ENCODE results near the gene GSTP1.

The GSTP1 gene

GRCh38 chr11:67581469-67581868 is 2.1 kb upstream of the GSTP1 start:
- Histone ChIP-seq H3K4me1 (ENCODE audit: insufficient read depth, insufficient read length) (peaks cover 31% of the 10 kb centered on the region), H3K9ac (ENCODE audit: insufficient read length, low read depth) (no peak overlapping the region), H3K4me3 (ENCODE audit: insufficient read length, low read depth) (no peak overlapping the region), H3K9me3 (ENCODE audit: insufficient read depth, low read length) (no peaks in the 10 kb centered on the region), H3K36me3 (ENCODE audit: insufficient read depth, insufficient read length, low read length) (peaks cover 23% of the 10 kb centered on the region), H3K27me3 (ENCODE audit: insufficient read depth, insufficient read length) (peaks cover 2% of the 10 kb centered on the region)
- DNase-seq (ENCODE audit: low read depth, low spot score) = no peak
- TF ChIP-seq YY1 (IDR thresholded peaks at IDR 0.05; ENCODE audit: insufficient read depth, insufficient read length) (no peak), ZNF274 (IDR thresholded peaks at IDR 0.05; ENCODE audit: low read depth, low read length) (no peak), SUZ12 (IDR thresholded peaks at IDR 0.05; ENCODE audit: extremely low read depth, insufficient read depth, insufficient read length) (no peak)

- no peak for DNase-seq (ENCODE audit: low read depth, low spot score)
- no peak overlapping the region for H3K4me3 ChIP-seq (ENCODE audit: insufficient read length, low read depth)
- H3K9ac ChIP-seq (ENCODE audit: insufficient read length, low read depth) = no peak overlapping the region
- H3K9me3 ChIP-seq (ENCODE audit: insufficient read depth, low read length) = no peaks in the 10 kb centered on the region
- H3K4me1 ChIP-seq (ENCODE audit: insufficient read depth, insufficient read length) = peaks cover 33% of the 10 kb centered on the region
- TF ChIP-seq YY1 (IDR thresholded peaks at IDR 0.05; ENCODE audit: insufficient read depth, insufficient read length) = no peak
- no peak for TF ChIP-seq SUZ12 (IDR thresholded peaks at IDR 0.05; ENCODE audit: extremely low read depth, insufficient read depth, insufficient read length)
- TF ChIP-seq ZNF274 (IDR thresholded peaks at IDR 0.05; ENCODE audit: low read depth, low read length) = no peak
- no peaks in the 10 kb centered on the region for H3K27me3 ChIP-seq (ENCODE audit: insufficient read depth, insufficient read length)
- peaks cover 28% of the 10 kb centered on the region for H3K36me3 ChIP-seq (ENCODE audit: insufficient read depth, insufficient read length, low read length)
Measured at GRCh38 chr11:67582011-67582410, 1.6 kb upstream of the GSTP1 start.

GRCh38 chr11:67584205-67584880 is 731 bp downstream of the GSTP1 start:
- Histone ChIP-seq H3K9me3 (ENCODE audit: insufficient read depth, low read length) (no peaks in the 10 kb centered on the region), H3K27me3 (ENCODE audit: insufficient read depth, insufficient read length) (no peaks in the 10 kb centered on the region), H3K9ac (ENCODE audit: insufficient read length, low read depth) (peak overlapping the region; percentile 97), H3K4me1 (ENCODE audit: insufficient read depth, insufficient read length) (peaks cover 31% of the 10 kb centered on the region), H3K36me3 (ENCODE audit: insufficient read depth, insufficient read length, low read length) (peaks cover 48% of the 10 kb centered on the region), H3K4me3 (ENCODE audit: insufficient read length, low read depth) (peak overlapping the region; percentile 97)
- no peak for TF ChIP-seq YY1 (IDR thresholded peaks at IDR 0.05; ENCODE audit: insufficient read depth, insufficient read length)
- no peak for DNase-seq (ENCODE audit: low read depth, low spot score)

GRCh38 chr11:67584881-67585873 is 1.6 kb downstream of the GSTP1 start:
- Histone ChIP-seq H3K9me3 (ENCODE audit: insufficient read depth, low read length) (no peaks in the 10 kb centered on the region), H3K4me1 (ENCODE audit: insufficient read depth, insufficient read length) (peaks cover 25% of the 10 kb centered on the region), H3K4me3 (ENCODE audit: insufficient read length, low read depth) (peak overlapping the region; percentile 97), H3K27me3 (ENCODE audit: insufficient read depth, insufficient read length) (no peaks in the 10 kb centered on the region), H3K9ac (ENCODE audit: insufficient read length, low read depth) (peak overlapping the region; percentile 97), H3K36me3 (ENCODE audit: insufficient read depth, insufficient read length, low read length) (peaks cover 49% of the 10 kb centered on the region)
- no peak for DNase-seq (ENCODE audit: low read depth, low spot score)
- TF ChIP-seq SUZ12 (IDR thresholded peaks at IDR 0.05; ENCODE audit: extremely low read depth, insufficient read depth, insufficient read length) (no peak), YY1 (IDR thresholded peaks at IDR 0.05; ENCODE audit: insufficient read depth, insufficient read length) (no peak), ZNF274 (IDR thresholded peaks at IDR 0.05; ENCODE audit: low read depth, low read length) (no peak)

GRCh38 chr11:67585911-67586310 is 2.3 kb downstream of the GSTP1 start:
- Histone ChIP-seq H3K4me1 (ENCODE audit: insufficient read depth, insufficient read length) (peaks cover 25% of the 10 kb centered on the region), H3K27me3 (ENCODE audit: insufficient read depth, insufficient read length) (no peaks in the 10 kb centered on the region), H3K4me3 (ENCODE audit: insufficient read length, low read depth) (peak overlapping the region; percentile 97), H3K9ac (ENCODE audit: insufficient read length, low read depth) (peak overlapping the region; percentile 66), H3K9me3 (ENCODE audit: insufficient read depth, low read length) (no peaks in the 10 kb centered on the region), H3K36me3 (ENCODE audit: insufficient read depth, insufficient read length, low read length) (peaks cover 49% of the 10 kb centered on the region)
- TF ChIP-seq YY1 (IDR thresholded peaks at IDR 0.05; ENCODE audit: insufficient read depth, insufficient read length) (no peak), ZNF274 (IDR thresholded peaks at IDR 0.05; ENCODE audit: low read depth, low read length) (no peak), SUZ12 (IDR thresholded peaks at IDR 0.05; ENCODE audit: extremely low read depth, insufficient read depth, insufficient read length) (no peak)
- DNase-seq (ENCODE audit: low read depth, low spot score) = no peak

- Histone ChIP-seq H3K4me1 (ENCODE audit: insufficient read depth, insufficient read length) (peaks cover 22% of the 10 kb centered on the region), H3K9me3 (ENCODE audit: insufficient read depth, low read length) (no peaks in the 10 kb centered on the region), H3K36me3 (ENCODE audit: insufficient read depth, insufficient read length, low read length) (peaks cover 49% of the 10 kb centered on the region), H3K4me3 (ENCODE audit: insufficient read length, low read depth) (peak overlapping the region; percentile 97), H3K27me3 (ENCODE audit: insufficient read depth, insufficient read length) (no peaks in the 10 kb centered on the region), H3K9ac (ENCODE audit: insufficient read length, low read depth) (peak overlapping the region; percentile 66)
- TF ChIP-seq SUZ12 (IDR thresholded peaks at IDR 0.05; ENCODE audit: extremely low read depth, insufficient read depth, insufficient read length) (no peak), ZNF274 (IDR thresholded peaks at IDR 0.05; ENCODE audit: low read depth, low read length) (no peak), YY1 (IDR thresholded peaks at IDR 0.05; ENCODE audit: insufficient read depth, insufficient read length) (no peak)
- no peak for DNase-seq (ENCODE audit: low read depth, low spot score)
Measured at GRCh38 chr11:67586568-67587250, 3.1 kb downstream of the GSTP1 start.
